BE2C (cell line): Measurements from ENCODE around the gene DSTN.

Experiments
- DNase-seq: peaks from one replicate; pipeline ENCODE4 v3.0.0-alpha.2; 2020
- H3K27me3 ChIP-seq: fragments of 250-450 bp; sonication (Bioruptor Pico); 2 replicates; pipeline ENCODE4 v1.5.1; 2020; ENCODE audit warnings: mild to moderate bottlenecking
- H3K36me3 ChIP-seq: fragments of 250-450 bp; sonication (Bioruptor Pico); 2 replicates; pipeline ENCODE4 v1.5.1; 2020; ENCODE audit warnings: mild to moderate bottlenecking
- H3K4me1 ChIP-seq: fragments of 250-450 bp; sonication (Bioruptor Pico); 2 replicates; pipeline ENCODE4 v1.5.1; 2020
- H3K4me3 ChIP-seq: 2 replicates; pipeline ENCODE4 v1.5.1; 2011; ENCODE audit warnings: low read depth, low read length
- H3K9me3 ChIP-seq: fragments of 250-450 bp; sonication (Bioruptor Pico); 2 replicates; pipeline ENCODE4 v1.5.1; 2020
- TF ChIP-seq, protein P1 (sequence below): IDR thresholded peaks from 2 replicates; pipeline ENCODE4 v1.5.1; 2012; ENCODE audit warnings: mild to moderate bottlenecking, low read depth, low read length

Gene DSTN

DNA sequence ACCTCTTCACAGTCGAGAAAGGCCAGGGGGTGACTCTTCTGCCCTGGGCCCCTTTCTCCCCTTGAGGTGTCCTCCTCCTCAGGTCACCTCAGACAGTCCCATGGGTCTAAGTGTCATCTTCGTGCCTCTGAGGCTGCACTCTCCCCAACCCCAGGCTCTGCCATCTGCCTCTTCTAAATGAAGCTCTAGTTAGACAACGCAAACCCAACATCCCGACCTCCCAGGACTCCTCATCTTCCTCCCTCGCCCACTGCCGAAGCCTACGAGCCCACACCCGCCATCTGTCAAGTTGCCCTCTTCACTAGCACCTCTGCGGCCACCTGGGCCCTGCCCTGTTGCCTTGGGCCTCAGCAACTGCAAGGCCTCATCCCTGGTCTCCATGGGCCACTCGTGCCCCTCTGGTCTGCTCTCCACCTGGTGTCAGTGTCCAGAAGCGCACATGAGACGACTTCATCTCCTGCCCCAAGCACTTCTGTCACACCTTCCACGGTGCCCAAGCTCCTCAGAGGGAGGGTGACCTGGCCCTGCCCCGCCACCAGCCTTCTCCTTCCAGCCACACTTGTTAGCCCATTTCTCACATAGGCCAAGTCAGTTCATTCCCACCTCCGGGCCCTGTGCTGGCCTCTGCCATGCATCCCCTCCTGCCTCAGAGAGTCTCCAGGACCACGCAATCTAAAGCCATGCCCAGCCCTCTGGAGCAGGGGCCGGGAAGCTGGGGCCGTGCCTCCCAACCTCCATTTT lies 58.4 kb downstream of the DSTN start:
- TF ChIP-seq, protein P1, sequence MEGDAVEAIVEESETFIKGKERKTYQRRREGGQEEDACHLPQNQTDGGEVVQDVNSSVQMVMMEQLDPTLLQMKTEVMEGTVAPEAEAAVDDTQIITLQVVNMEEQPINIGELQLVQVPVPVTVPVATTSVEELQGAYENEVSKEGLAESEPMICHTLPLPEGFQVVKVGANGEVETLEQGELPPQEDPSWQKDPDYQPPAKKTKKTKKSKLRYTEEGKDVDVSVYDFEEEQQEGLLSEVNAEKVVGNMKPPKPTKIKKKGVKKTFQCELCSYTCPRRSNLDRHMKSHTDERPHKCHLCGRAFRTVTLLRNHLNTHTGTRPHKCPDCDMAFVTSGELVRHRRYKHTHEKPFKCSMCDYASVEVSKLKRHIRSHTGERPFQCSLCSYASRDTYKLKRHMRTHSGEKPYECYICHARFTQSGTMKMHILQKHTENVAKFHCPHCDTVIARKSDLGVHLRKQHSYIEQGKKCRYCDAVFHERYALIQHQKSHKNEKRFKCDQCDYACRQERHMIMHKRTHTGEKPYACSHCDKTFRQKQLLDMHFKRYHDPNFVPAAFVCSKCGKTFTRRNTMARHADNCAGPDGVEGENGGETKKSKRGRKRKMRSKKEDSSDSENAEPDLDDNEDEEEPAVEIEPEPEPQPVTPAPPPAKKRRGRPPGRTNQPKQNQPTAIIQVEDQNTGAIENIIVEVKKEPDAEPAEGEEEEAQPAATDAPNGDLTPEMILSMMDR: no peak
- H3K9me3 ChIP-seq: no peaks in the 10 kb centered on the region
- H3K4me3 ChIP-seq: no peak overlapping the region
- no peak for DNase-seq
- no peaks in the 10 kb centered on the region for H3K36me3 ChIP-seq
- no peaks in the 10 kb centered on the region for H3K27me3 ChIP-seq
- 0 out of 2 replicates have a peak, but pooled peaks cover 3% of the 10 kb centered on the region for H3K4me1 ChIP-seq

DNA sequence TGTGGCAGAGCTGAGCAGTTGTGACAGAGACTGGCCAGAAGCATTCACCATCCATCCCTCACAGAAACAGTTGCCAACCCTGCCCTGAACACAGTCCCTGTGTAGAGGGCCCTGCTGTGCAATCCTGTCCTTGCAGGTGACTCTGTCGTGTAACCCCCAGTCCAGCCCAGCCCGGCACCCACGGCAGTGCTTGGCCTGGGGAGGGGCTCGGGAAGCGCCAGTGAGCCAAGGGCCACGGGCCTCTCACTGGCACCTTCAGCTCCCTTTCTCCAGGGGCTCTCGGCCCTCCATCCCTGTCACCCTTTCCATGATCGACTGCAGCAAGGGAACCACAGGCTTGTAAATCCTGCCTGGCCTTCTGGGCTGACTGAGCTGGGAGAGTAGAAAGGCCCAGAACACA lies 59.1 kb downstream of the DSTN start:
- Histone ChIP-seq H3K9me3 (no peaks in the 10 kb centered on the region), H3K27me3 (no peaks in the 10 kb centered on the region), H3K4me3 (no peak overlapping the region), H3K36me3 (no peaks in the 10 kb centered on the region), H3K4me1 (0 out of 2 replicates have a peak, but pooled peaks cover 3% of the 10 kb centered on the region)
- no peak for DNase-seq
- TF ChIP-seq, protein P1: no peak

DNA sequence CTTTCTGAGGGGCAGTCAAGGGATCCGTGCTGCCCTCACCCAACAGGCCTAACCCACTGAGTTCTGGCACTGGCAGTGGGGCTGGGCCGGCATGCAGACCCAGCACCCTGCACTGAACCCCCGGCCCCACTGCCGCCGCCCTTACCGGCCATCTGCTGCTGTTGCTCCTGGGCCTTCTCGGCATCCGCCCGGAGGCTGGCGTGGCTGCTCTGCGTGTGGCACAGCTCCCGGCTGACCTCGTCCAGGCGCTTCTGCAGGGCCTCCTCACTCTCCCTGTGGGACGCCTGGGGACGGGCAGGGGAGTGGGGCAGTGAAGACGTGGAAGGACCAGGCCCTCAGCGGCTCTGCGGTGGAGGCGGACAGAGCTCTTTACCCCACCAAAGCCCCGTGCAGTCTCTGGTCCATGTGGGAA lies 59.8 kb downstream of the DSTN start:
- Histone ChIP-seq H3K4me3 (no peak overlapping the region), H3K27me3 (no peaks in the 10 kb centered on the region), H3K9me3 (no peaks in the 10 kb centered on the region), H3K4me1 (0 out of 2 replicates have a peak, but pooled peaks cover 3% of the 10 kb centered on the region), H3K36me3 (no peaks in the 10 kb centered on the region)
- no peak for DNase-seq
- TF ChIP-seq, protein P1: no peak

DNA sequence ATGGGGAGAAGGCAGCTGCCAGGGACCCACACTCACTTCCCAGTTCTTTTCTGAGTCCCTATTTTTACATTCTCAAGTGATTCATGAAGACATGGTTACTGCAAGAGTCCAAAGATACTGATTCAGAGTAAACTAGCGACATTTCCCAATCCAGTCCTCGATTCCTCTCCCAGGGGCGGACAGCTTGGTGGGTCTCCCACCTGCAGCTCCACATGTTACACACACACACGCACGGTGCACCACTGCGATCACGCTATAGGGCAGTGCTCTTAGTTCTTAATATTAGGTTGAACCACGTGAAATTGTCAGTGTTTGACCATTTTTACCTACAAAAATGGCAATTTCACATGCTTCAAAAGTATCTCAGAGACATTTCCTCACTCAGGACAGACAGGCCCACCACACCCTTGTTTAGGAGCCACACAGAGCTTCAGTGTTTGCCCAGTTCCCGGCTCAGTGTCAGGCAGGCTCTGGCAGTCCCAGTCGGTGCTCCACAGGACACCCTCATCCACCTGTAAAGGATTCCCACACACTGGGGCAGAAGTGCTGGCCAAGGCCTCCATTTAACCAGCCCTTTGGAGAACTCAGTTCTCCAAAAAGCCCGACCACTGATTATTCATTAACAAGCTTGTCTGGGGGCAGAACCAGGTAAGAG lies 60.4 kb downstream of the DSTN start:
- no peaks in the 10 kb centered on the region for H3K36me3 ChIP-seq
- DNase-seq: no peak
- H3K4me1 ChIP-seq: no peaks in the 10 kb centered on the region
- no peak overlapping the region for H3K4me3 ChIP-seq
- no peaks in the 10 kb centered on the region for H3K9me3 ChIP-seq
- H3K27me3 ChIP-seq: no peaks in the 10 kb centered on the region
- TF ChIP-seq, protein P1: no peak

DNA sequence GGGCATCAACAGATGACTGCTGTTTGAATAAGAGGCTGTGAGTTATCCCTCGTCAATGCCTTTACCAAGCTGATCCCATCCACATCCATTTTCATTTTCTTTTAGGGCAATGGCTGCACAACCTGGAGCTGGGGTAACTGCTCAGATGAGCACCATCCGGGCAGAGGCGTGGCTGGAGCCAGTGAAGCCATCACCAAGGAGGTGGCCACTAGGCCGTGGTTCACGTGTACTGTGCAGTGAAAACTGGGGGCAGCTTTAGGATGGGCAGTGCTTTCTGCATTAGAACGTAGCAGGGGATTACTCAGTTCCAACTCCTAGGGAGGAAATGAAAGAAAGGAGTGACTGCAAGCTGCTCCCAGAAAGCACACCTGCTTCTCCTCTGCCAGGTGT lies 60.9 kb downstream of the DSTN start:
- TF ChIP-seq, protein P1: no peak
- Histone ChIP-seq H3K4me1 (peaks cover 2% of the 10 kb centered on the region; the same call in 1 of the 2 replicates), H3K4me3 (no peak overlapping the region), H3K36me3 (no peaks in the 10 kb centered on the region), H3K9me3 (no peaks in the 10 kb centered on the region), H3K27me3 (no peaks in the 10 kb centered on the region)
- no peak for DNase-seq
